GM12878 (cell line): Measurements from ENCODE around the gene CDH16.

ENCODE experiments used
- CHD2 ChIP-seq: IDR thresholded peaks from 2 replicates; pipeline ENCODE4 v1.6.1; 2011; ENCODE audit warnings: low read depth, low read length, improper control_type of control experiment, borderline replicate concordance
- CREM ChIP-seq: IDR thresholded peaks from 2 replicates; pipeline ENCODE4 v1.6.1; 2014; ENCODE audit warnings: antibody characterized with exemption, low read depth
- EZH2 ChIP-seq: IDR thresholded peaks from 2 replicates; pipeline ENCODE4 v1.6.1; 2012; ENCODE audit warnings: low read depth, mild to moderate bottlenecking, control low read depth, inconsistent platforms, low read length, borderline replicate concordance; ENCODE audit not compliant: control insufficient read depth
- HCFC1 ChIP-seq: fragments of 150-350 bp; IDR thresholded peaks from 2 replicates; pipeline ENCODE4 v1.6.1; 2014; ENCODE audit warnings: low read length
- MAX ChIP-seq: IDR thresholded peaks from 2 replicates; pipeline ENCODE4 v1.6.1; 2012; ENCODE audit warnings: low read depth, low read length, improper control_type of control experiment
- MXI1 ChIP-seq: fragments of 150-350 bp; IDR thresholded peaks from 2 replicates; pipeline ENCODE4 v1.6.1; 2011; ENCODE audit warnings: low read depth, mild to moderate bottlenecking, inconsistent platforms, low read length, improper control_type of control experiment
- TCF12 ChIP-seq: IDR thresholded peaks from 2 replicates; pipeline ENCODE4 v1.6.1; 2011; ENCODE audit warnings: low read depth, mild to moderate bottlenecking, low read length
- ZBTB33 ChIP-seq: fragments of 450-650 bp; IDR thresholded peaks from 2 replicates; pipeline ENCODE4 v1.6.1; 2017; ENCODE audit warnings: mild to moderate bottlenecking
- ZNF384 ChIP-seq: IDR thresholded peaks from 2 replicates; pipeline ENCODE4 v1.6.1; 2012; ENCODE audit warnings: low read depth, mild to moderate bottlenecking, low read length, improper control_type of control experiment, borderline replicate concordance

GRCh38 chr16:66935314-66936011 lies 16.8 kb upstream of the CDH16 start, which contains the start of gene CES2:
- TF ChIP-seq ZBTB33 (no peak), MXI1 (no peak), CHD2 (no peak), EZH2 (no peak), HCFC1 (no peak), TCF12 (no peak), CREM (no peak), ZNF384 (no peak), MAX (no peak)
